Transverse colon (tissue), 4 donors: ENCODE results near the gene GRIK4. TPM values are rescaled to one million over a fixed set of nuclear protein-coding genes. Genes with fewer than 3 reads are reported as not detected.

Experiments
- DNase-seq: peaks from one replicate; pipeline ENCODE4 v3.0.0-alpha.2; 2019
- H3K27ac ChIP-seq, 4 donors: fragments of 200-600 bp; sonication (generic); 2 replicates each; pipeline ENCODE4 v1.5.1; 2016 to 2018; ENCODE audit warnings: inconsistent platforms in 4 of 4
- H3K27me3 ChIP-seq: fragments of 200-600 bp; sonication (generic); 2 replicates; pipeline ENCODE4 v1.5.1; 2017; ENCODE audit warnings: inconsistent platforms
- H3K36me3 ChIP-seq, 4 donors: fragments of 200-600 bp; sonication (generic); 2 replicates each; pipeline ENCODE4 v1.5.1; 2017 to 2019; ENCODE audit warnings: inconsistent platforms in 4 of 4
- H3K4me1 ChIP-seq, 4 donors: fragments of 200-600 bp; sonication (generic); 2 replicates each; pipeline ENCODE4 v1.5.1; 2017 to 2020; ENCODE audit warnings: inconsistent platforms in 4 of 4
- H3K4me3 ChIP-seq, 4 donors: fragments of 200-600 bp; sonication (generic); 1 replicate in 1 of 4; 2 replicates in 3 of 4; pipeline versions ENCODE4 v1.5.1 to v1.6.1; 2017 to 2019; ENCODE audit warnings: inconsistent platforms in 4 of 4
- H3K9me3 ChIP-seq, 2 donors: fragments of 200-600 bp; sonication (generic); 2 replicates each; pipeline ENCODE4 v1.5.1; 2017 to 2019; ENCODE audit warnings: inconsistent platforms in 2 of 2
- EP300 ChIP-seq: sonication (generic); formaldehyde crosslinking; IDR thresholded peaks from one replicate; pipeline ENCODE4 v1.6.1; 2017; ENCODE audit warnings: antibody characterized with exemption, low read depth
- POLR2A ChIP-seq: fragments of 450-650 bp; IDR thresholded peaks from one replicate; pipeline ENCODE4 v1.6.1; 2016; ENCODE audit warnings: antibody characterized with exemption, mild to moderate bottlenecking, moderate library complexity
- POLR2AphosphoS5 ChIP-seq, 3 donors: sonication (generic); formaldehyde crosslinking; IDR thresholded peaks; one replicate each; pipeline ENCODE4 v1.6.1; 2016; ENCODE audit warnings: antibody characterized with exemption in 3 of 3
- WGBS, 2 donors: methylation state at CpG; one replicate each; pipeline ENCODE4 v1.1.5; 2018; ENCODE audit warnings: low coverage in 1 of 2; 5-methylcytosine and 5-hydroxymethylcytosine counted together
- in situ Hi-C, 4 donors: fragments of 200-750 bp; cut with MboI; loops; one replicate each; pipeline versions ENCODE4 v1.15.0 to v1.15.1; 2017; ENCODE audit warnings: low sequenced_read_pairs in 3 of 4, low pct_ligation_motif_present in 1 of 4, low pct_unique_long_range_greater_than_20kb in 1 of 4
- intact Hi-C: fragments of 100-400 bp; cut with DNase I; formaldehyde crosslinking; loops from one replicate; pipeline ENCODE4 v1.15.1; 2023; ENCODE audit warnings: low total_unique reads
- total RNA-seq, 4 donors: library from RNA; depleted of rRNA; stranded (reverse); fragments of >200 nt; gene quantifications; one replicate each; pipeline ENCODE4 v1.1.0, GENCODE V29; 2016
- TF ChIP-seq, protein P1 (sequence below), 5 experiments: fragments of 200-600 bp in 3 of 5; fragments of 450-650 bp in 2 of 5; sonication (generic) in 3 of 5; IDR thresholded peaks; 1 replicate in 2 of 5; 2 replicates in 3 of 5; pipeline ENCODE4 v1.5.1; 2016 to 2017; ENCODE audit warnings: antibody characterized with exemption in 5 of 5, inconsistent platforms in 3 of 5, mild to moderate bottlenecking in 2 of 5, moderate library complexity in 1 of 5

GRIK4 gene
- total RNA-seq, 4 donors from 2014 or later = 2.6 TPM; not detected in 3

DNA sequence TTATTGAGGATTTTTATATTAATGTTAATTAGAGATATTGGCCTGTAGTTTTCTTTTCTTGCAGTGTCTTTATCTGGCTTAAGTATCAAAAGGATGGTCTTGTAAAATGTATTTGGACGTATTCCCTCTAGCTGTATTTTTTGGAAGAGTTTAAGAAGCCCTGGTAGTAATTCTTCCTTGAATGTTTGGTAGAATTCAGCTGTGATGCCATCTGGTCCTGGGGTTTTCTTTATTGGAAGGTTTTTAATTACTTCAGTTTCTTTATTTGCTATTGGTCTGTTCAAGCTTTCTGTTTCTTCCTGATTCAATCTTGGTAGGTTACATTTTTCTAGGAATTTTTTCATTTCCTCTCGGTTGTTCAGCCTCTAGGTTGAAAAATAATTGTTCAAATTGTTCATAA is 257.4 kb downstream of the GRIK4 start:
- H3K4me1 ChIP-seq = peaks cover 0 to 7% (median 3%) of the 10 kb centered on the region in 4 donors
- H3K36me3 ChIP-seq = no peaks in the 10 kb centered on the region
- no peak overlapping the region for H3K4me3 ChIP-seq
- no peak for DNase-seq
- peaks cover 13% of the 10 kb centered on the region for H3K27me3 ChIP-seq
- in situ Hi-C loops = no loop called here
- H3K9me3 ChIP-seq = peaks cover 0 to 3% of the 10 kb centered on the region in 2 donors
- WGBS, 2 donors = 60 to 68% methylated on average over 2 of the region's 2 CpGs
- TF ChIP-seq, protein P1, sequence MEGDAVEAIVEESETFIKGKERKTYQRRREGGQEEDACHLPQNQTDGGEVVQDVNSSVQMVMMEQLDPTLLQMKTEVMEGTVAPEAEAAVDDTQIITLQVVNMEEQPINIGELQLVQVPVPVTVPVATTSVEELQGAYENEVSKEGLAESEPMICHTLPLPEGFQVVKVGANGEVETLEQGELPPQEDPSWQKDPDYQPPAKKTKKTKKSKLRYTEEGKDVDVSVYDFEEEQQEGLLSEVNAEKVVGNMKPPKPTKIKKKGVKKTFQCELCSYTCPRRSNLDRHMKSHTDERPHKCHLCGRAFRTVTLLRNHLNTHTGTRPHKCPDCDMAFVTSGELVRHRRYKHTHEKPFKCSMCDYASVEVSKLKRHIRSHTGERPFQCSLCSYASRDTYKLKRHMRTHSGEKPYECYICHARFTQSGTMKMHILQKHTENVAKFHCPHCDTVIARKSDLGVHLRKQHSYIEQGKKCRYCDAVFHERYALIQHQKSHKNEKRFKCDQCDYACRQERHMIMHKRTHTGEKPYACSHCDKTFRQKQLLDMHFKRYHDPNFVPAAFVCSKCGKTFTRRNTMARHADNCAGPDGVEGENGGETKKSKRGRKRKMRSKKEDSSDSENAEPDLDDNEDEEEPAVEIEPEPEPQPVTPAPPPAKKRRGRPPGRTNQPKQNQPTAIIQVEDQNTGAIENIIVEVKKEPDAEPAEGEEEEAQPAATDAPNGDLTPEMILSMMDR (IDR thresholded peaks at IDR 0.05) = no peak
- TF ChIP-seq POLR2AphosphoS5 (IDR thresholded peaks at IDR 0.05) = no peak
- no peak for TF ChIP-seq EP300
- TF ChIP-seq POLR2A = no peak
- intact Hi-C loops = no loop called here
- H3K27ac ChIP-seq = no peak overlapping the region

DNA sequence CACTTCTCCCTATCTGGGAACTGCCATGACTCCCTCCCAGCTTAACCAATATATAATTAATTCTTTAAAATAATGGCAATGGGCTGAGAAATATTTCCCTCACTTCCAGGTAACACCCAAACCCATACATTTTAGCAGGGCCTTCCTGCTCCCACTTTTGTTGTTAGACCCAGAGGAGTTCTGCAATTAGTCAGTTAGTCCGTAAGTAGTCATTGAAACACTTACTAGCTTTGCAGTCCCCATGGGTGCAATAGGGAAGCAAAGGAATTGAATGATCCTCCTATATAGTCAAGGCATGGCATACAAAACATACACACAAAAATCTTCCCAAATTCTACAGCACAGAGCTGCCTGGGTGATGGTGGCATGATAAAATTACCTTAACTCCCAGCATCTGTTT is 258.4 kb downstream of the GRIK4 start:
- no peak for DNase-seq
- peaks cover 13% of the 10 kb centered on the region for H3K27me3 ChIP-seq
- no peak overlapping the region for H3K27ac ChIP-seq
- peaks cover 0 to 3% of the 10 kb centered on the region in 2 donors for H3K9me3 ChIP-seq
- peaks cover 0 to 7% (median 3%) of the 10 kb centered on the region in 4 donors for H3K4me1 ChIP-seq
- H3K4me3 ChIP-seq = no peak overlapping the region
- TF ChIP-seq POLR2A (no peak), EP300 (no peak), POLR2AphosphoS5 (IDR thresholded peaks at IDR 0.05) (no peak)
- TF ChIP-seq, protein P1 (IDR thresholded peaks at IDR 0.05) = no peak
- in situ Hi-C loops (no loop called here), intact Hi-C loops (no loop called here)
- WGBS, 2 donors = 71 to 83% methylated on average over 1 of the region's 1 CpG
- H3K36me3 ChIP-seq = no peaks in the 10 kb centered on the region

DNA sequence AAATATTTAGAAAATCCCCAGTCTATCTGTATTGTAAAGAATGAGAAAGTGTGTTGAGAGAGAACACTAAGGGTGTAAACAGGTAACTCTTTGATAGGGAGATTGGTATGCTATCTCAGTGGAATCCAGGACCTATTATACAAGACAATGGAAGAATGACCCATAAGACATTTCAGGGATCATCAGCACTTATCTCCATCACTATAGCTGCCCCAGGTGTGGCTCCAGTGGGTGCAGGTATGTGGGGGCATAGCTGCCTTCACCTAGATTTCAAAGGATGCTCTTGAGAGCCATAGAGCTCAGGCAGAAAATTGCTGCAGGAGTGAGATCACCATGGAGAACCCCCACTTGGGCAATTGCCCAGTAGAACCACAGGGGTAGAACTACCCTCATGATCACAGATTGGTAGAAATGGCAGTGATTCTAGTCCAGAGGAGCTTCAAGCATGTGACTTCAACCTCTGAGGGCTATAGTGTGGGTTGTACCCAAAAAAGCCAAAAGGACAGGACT is 260.1 kb downstream of the GRIK4 start:
- H3K27me3 ChIP-seq = no peaks in the 10 kb centered on the region
- intact Hi-C loops = no loop called here

DNA sequence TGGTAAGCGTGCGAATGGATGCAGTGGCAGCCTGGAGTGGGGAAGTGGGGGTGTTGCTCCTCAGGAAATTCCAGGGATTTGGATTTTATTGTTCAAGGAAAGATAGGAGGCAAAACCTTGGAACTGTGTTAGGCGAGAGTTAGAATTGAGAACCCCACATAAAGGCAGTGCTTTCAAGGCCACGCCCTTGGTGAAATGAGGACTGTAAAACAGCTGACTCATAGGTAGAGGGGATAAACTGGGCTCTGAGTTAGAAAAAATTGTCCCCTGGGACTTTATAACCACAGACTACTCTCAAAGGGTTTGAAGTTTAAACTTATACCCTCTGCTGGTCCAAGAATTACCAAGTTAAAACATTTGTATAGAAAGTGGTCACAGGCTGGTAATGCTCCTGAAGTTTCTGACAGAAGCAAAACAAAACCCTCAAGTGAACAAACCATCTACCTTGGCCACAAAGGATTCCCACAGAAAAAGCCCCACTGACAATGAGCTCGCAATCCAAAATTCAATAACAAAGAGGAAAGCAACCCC is 262.0 kb downstream of the GRIK4 start:
- in situ Hi-C loops (no loop called here), intact Hi-C loops (no loop called here)
- TF ChIP-seq, protein P1 (IDR thresholded peaks at IDR 0.05) = no peak
- TF ChIP-seq EP300 = no peak
- no peak for TF ChIP-seq POLR2A
- TF ChIP-seq POLR2AphosphoS5 (IDR thresholded peaks at IDR 0.05) = no peak
- H3K4me3 ChIP-seq = no peak overlapping the region
- no peaks in the 10 kb centered on the region for H3K36me3 ChIP-seq
- no peaks in the 10 kb centered on the region for H3K27me3 ChIP-seq
- no peak for DNase-seq
- no peak overlapping the region for H3K27ac ChIP-seq
- 53 to 63% methylated on average over 3 to 5 of the region's 5 CpGs for WGBS, 2 donors
- peaks cover 0 to 7% (median 3%) of the 10 kb centered on the region in 4 donors for H3K4me1 ChIP-seq
- H3K9me3 ChIP-seq = peaks cover 0 to 3% of the 10 kb centered on the region in 2 donors

More for the DNA sequence above, 260.1 kb downstream of the GRIK4 start:
- DNase-seq = no peak
- H3K4me1 ChIP-seq = peaks cover 0 to 7% (median 3%) of the 10 kb centered on the region in 4 donors
- H3K9me3 ChIP-seq = peaks cover 0 to 3% of the 10 kb centered on the region in 2 donors
- in situ Hi-C loops = no loop called here
- no peak overlapping the region for H3K4me3 ChIP-seq
- no peak overlapping the region for H3K27ac ChIP-seq
- TF ChIP-seq, protein P1 (IDR thresholded peaks at IDR 0.05) = no peak
- TF ChIP-seq EP300 (no peak), POLR2A (no peak), POLR2AphosphoS5 (IDR thresholded peaks at IDR 0.05) (no peak)
- H3K36me3 ChIP-seq = no peaks in the 10 kb centered on the region
